Liver (tissue), 9 donors: ENCODE results near the gene C12orf76. TPM values are rescaled to one million over a fixed set of nuclear protein-coding genes. Genes with fewer than 3 reads are reported as not detected.

Experiments
- DNase-seq: peaks from one replicate; pipeline ENCODE4 v3.0.0-alpha.2; 2017; ENCODE audit warnings: low spot score
- H3K27ac ChIP-seq, 2 donors: one replicate each; pipeline ENCODE4 v1.7.0; 2013; ENCODE audit warnings: inconsistent platforms in 2 of 2, low read length in 2 of 2, control low read depth in 1 of 2, low read depth in 1 of 2, mild to moderate bottlenecking in 1 of 2
- H3K27me3 ChIP-seq, 4 donors: one replicate each; pipeline versions ENCODE4 v1.6.1 to v1.7.0; 2013; ENCODE audit warnings: low read length in 3 of 4, inconsistent platforms in 1 of 4, mild to moderate bottlenecking in 1 of 4, moderate library complexity in 1 of 4; ENCODE audit not compliant: control insufficient read depth in 4 of 4, insufficient read depth in 4 of 4
- H3K36me3 ChIP-seq, 4 donors: one replicate each; pipeline versions ENCODE4 v1.6.1 to v1.7.0; 2013; ENCODE audit warnings: low read length in 3 of 4, mild to moderate bottlenecking in 3 of 4, low read depth in 1 of 4, moderate library complexity in 1 of 4; ENCODE audit not compliant: control insufficient read depth in 4 of 4, insufficient read depth in 3 of 4
- H3K4me1 ChIP-seq, 4 donors: one replicate each; pipeline versions ENCODE4 v1.6.1 to v1.7.0; 2013; ENCODE audit warnings: low read length in 3 of 4, mild to moderate bottlenecking in 3 of 4, moderate library complexity in 1 of 4; ENCODE audit not compliant: control insufficient read depth in 4 of 4, insufficient read depth in 4 of 4
- H3K4me3 ChIP-seq, 3 donors: one replicate each; pipeline versions ENCODE4 v1.6.1 to v1.7.0; 2013; ENCODE audit warnings: low read length in 3 of 3, control low read depth in 1 of 3, low read depth in 1 of 3, mild to moderate bottlenecking in 1 of 3
- H3K9ac ChIP-seq, 2 donors: one replicate each; pipeline ENCODE4 v1.7.0; 2013; ENCODE audit warnings: low read length in 2 of 2, mild to moderate bottlenecking in 2 of 2, moderate library complexity in 2 of 2, control low read depth in 1 of 2, low read depth in 1 of 2
- H3K9me3 ChIP-seq, 4 donors: one replicate each; pipeline versions ENCODE4 v1.6.1 to v1.7.0; 2013; ENCODE audit warnings: low read length in 3 of 4; ENCODE audit not compliant: control insufficient read depth in 4 of 4
- ATF3 ChIP-seq: IDR thresholded peaks from 2 replicates; pipeline ENCODE4 v1.6.1; 2016; ENCODE audit warnings: antibody characterized with exemption
- CTCF ChIP-seq: fragments of 150-350 bp; IDR thresholded peaks from 2 replicates; pipeline ENCODE4 v1.5.1; 2017; ENCODE audit warnings: improper control_type of control experiment, low read depth, low read length; ENCODE audit not compliant: missing input control
- EGR1 ChIP-seq, 2 donors: IDR thresholded peaks; 2 replicates each; pipeline ENCODE4 v1.6.1; 2016 to 2018; ENCODE audit warnings: antibody characterized with exemption in 2 of 2, low read depth in 2 of 2
- FOXA1 ChIP-seq: IDR thresholded peaks from 2 replicates; pipeline ENCODE4 v1.6.1; 2016; ENCODE audit warnings: antibody characterized with exemption
- FOXA2 ChIP-seq: IDR thresholded peaks from 2 replicates; pipeline ENCODE4 v1.6.1; 2016; ENCODE audit warnings: antibody characterized with exemption
- GABPA ChIP-seq, 2 donors: IDR thresholded peaks in 1 of 2; conservative IDR thresholded peaks in 1 of 2; 2 replicates each; pipeline ENCODE4 v1.6.1; 2016; ENCODE audit warnings: antibody characterized with exemption in 2 of 2, mild to moderate bottlenecking in 1 of 2, moderate library complexity in 1 of 2
- HNF4A ChIP-seq, 2 donors: conservative IDR thresholded peaks; 2 replicates each; pipeline ENCODE4 v1.6.1; 2016; ENCODE audit warnings: antibody characterized with exemption in 2 of 2, mild to moderate bottlenecking in 2 of 2
- HNF4G ChIP-seq: IDR thresholded peaks from 2 replicates; pipeline ENCODE4 v1.6.1; 2016; ENCODE audit warnings: antibody characterized with exemption
- JUND ChIP-seq, 2 donors: IDR thresholded peaks; 2 replicates each; pipeline ENCODE4 v1.6.1; 2016; ENCODE audit warnings: antibody characterized with exemption in 2 of 2
- MAX ChIP-seq: IDR thresholded peaks from 2 replicates; pipeline ENCODE4 v1.6.1; 2016; ENCODE audit warnings: antibody characterized with exemption
- NR2F2 ChIP-seq: IDR thresholded peaks from 2 replicates; pipeline ENCODE4 v1.6.1; 2016; ENCODE audit warnings: antibody characterized with exemption
- RAD21 ChIP-seq, 2 donors: IDR thresholded peaks; 2 replicates each; pipeline ENCODE4 v1.6.1; 2016; ENCODE audit warnings: antibody characterized with exemption in 2 of 2, mild to moderate bottlenecking in 2 of 2
- REST ChIP-seq: IDR thresholded peaks from 2 replicates; pipeline ENCODE4 v1.6.1; 2016; ENCODE audit warnings: antibody characterized with exemption, mild to moderate bottlenecking
- RXRA ChIP-seq, 2 donors: IDR thresholded peaks; 2 replicates each; pipeline ENCODE4 v1.6.1; 2017 to 2018; ENCODE audit warnings: antibody characterized with exemption in 2 of 2, mild to moderate bottlenecking in 1 of 2
- SP1 ChIP-seq: IDR thresholded peaks from 2 replicates; pipeline ENCODE4 v1.6.1; 2018; ENCODE audit warnings: antibody characterized with exemption, mild to moderate bottlenecking
- TAF1 ChIP-seq: conservative IDR thresholded peaks from 2 replicates; pipeline ENCODE4 v1.6.1; 2016; ENCODE audit warnings: antibody characterized with exemption, mild to moderate bottlenecking
- YY1 ChIP-seq: IDR thresholded peaks from 2 replicates; pipeline ENCODE4 v1.6.1; 2016; ENCODE audit warnings: antibody characterized with exemption, mild to moderate bottlenecking
- WGBS: extraction: QIAGEN DNeasy Blood & Tissue Kit; methylation state at CpG from one replicate; pipeline ENCODE4 v1.1.7; 2013; 5-methylcytosine and 5-hydroxymethylcytosine counted together
- polyA plus RNA-seq, 2 donors: library from polyadenylated mRNA; stranded (reverse) in 1 of 2; unstranded in 1 of 2; fragments of 200-250 nt in 1 of 2; fragments of >200 nt in 1 of 2; fragmentation: Nextera tagmentation in 1 of 2; extraction: Ambion mirVana in 1 of 2; gene quantifications; one replicate each; pipeline versions ENCODE4 v1.2.1 to v1.2.3, GENCODE V29; 2013 to 2015
- total RNA-seq, 2 donors: library from RNA; depleted of rRNA; stranded (reverse); fragments of >200 nt; gene quantifications; one replicate each; pipeline ENCODE4 v1.2.3, GENCODE V29; 2014
- TF ChIP-seq, protein P1 (sequence below): IDR thresholded peaks from 2 replicates; pipeline ENCODE4 v1.6.1; 2016; ENCODE audit warnings: antibody characterized with exemption
- donor health status: healthy.
- donor health status: healthy.
- donor health status: healthy.
- donor health status: healthy.
- donor health status: healthy.

The C12orf76 gene
- total and polyA plus RNA-seq, 4 donors: 5.6 to 22.4 (median 6.1) TPM

DNA sequence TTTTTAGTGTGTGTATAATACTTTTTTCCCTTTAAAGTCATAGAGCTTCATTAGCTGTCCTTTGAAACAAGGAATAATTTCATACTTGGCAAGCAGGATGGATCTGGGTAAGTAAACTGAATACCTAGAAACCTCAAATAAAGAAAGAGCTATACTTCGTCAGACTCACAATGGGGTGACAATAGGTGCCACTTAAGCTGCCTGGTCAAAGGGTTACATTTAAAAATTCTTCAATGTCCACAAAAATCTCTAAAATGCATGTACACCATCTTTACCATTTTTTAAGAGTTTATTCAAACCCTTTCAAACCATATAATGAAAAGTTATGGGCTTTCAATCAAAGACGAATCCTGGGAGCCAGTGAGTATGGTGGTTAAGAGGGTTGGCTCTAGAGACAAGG, 55.2 kb downstream of the C12orf76 start:
- peaks cover 5 to 27% (median 17%) of the 10 kb centered on the region in 4 donors for H3K36me3 ChIP-seq
- WGBS: 81% methylated on average over 2 of the region's 2 CpGs
- peaks cover 0 to 27% (median 14%) of the 10 kb centered on the region in 4 donors for H3K4me1 ChIP-seq
- H3K27me3 ChIP-seq: no peaks in the 10 kb centered on the region
- H3K4me3 ChIP-seq: no peak overlapping the region
- no peak overlapping the region for H3K27ac ChIP-seq
- H3K9ac ChIP-seq: no peak overlapping the region
- no peaks in the 10 kb centered on the region for H3K9me3 ChIP-seq
- TF ChIP-seq RXRA (IDR thresholded peaks at IDR 0.05) (no peak), NR2F2 (no peak), JUND (IDR thresholded peaks at IDR 0.05) (no peak), HNF4G (no peak), FOXA2 (no peak), GABPA (IDR thresholded peaks at IDR 0.05 in 1 of 2, conservative IDR thresholded peaks at IDR 0.05 in 1 of 2) (no peak), FOXA1 (no peak), MAX (no peak), HNF4A (conservative IDR thresholded peaks at IDR 0.05) (no peak), TAF1 (no peak), EGR1 (IDR thresholded peaks at IDR 0.05; ENCODE audit: low read depth in 2 of 2) (no peak), CTCF (no peak), YY1 (no peak), ATF3 (no peak), RAD21 (IDR thresholded peaks at IDR 0.05) (no peak), REST (no peak), SP1 (no peak)
- TF ChIP-seq, protein P1, sequence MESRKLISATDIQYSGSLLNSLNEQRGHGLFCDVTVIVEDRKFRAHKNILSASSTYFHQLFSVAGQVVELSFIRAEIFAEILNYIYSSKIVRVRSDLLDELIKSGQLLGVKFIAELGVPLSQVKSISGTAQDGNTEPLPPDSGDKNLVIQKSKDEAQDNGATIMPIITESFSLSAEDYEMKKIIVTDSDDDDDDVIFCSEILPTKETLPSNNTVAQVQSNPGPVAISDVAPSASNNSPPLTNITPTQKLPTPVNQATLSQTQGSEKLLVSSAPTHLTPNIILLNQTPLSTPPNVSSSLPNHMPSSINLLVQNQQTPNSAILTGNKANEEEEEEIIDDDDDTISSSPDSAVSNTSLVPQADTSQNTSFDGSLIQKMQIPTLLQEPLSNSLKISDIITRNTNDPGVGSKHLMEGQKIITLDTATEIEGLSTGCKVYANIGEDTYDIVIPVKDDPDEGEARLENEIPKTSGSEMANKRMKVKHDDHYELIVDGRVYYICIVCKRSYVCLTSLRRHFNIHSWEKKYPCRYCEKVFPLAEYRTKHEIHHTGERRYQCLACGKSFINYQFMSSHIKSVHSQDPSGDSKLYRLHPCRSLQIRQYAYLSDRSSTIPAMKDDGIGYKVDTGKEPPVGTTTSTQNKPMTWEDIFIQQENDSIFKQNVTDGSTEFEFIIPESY: no peak
- DNase-seq: no peak
